ENCODE results near the gene MT1F. TPM values are rescaled to one million over a fixed set of nuclear protein-coding genes. Genes with fewer than 3 reads are reported as not detected.
A peak's percentile ranks its signal among the peaks of the same experiment; 100 is the strongest.
"Not testable (repeated sequence)": the region's sequence is repeated elsewhere in the genome, so short reads cannot be mapped to it uniquely, and the experiment has no call there.

The MT1F gene
- total RNA-seq, 1 experiment from 2014 or later: not detected

DNA sequence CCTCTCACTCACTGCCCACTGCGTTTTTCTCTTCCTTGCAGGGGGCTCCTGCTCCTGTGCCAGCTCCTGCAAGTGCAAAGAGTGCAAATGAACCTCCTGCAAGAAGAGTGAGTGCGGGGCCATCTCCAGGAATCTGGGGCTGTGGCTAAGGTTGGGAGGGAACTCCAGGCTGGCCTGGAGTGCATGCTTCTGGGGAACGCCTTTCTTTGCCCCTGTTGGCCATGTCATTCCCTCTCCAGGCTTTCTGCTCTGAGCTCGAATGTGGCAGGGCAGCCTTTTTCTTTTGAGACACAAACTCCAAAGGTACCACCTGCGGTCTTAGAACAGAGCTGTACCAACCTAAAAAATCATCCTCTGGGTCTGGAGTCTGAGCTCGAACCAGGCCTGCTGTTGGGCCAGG is 39.6 kb upstream of the MT1F start:
- H3K4me3 ChIP-seq: no peak overlapping the region
- H3K9me3 ChIP-seq (replicated peaks): no peaks in the 10 kb centered on the region

DNA sequence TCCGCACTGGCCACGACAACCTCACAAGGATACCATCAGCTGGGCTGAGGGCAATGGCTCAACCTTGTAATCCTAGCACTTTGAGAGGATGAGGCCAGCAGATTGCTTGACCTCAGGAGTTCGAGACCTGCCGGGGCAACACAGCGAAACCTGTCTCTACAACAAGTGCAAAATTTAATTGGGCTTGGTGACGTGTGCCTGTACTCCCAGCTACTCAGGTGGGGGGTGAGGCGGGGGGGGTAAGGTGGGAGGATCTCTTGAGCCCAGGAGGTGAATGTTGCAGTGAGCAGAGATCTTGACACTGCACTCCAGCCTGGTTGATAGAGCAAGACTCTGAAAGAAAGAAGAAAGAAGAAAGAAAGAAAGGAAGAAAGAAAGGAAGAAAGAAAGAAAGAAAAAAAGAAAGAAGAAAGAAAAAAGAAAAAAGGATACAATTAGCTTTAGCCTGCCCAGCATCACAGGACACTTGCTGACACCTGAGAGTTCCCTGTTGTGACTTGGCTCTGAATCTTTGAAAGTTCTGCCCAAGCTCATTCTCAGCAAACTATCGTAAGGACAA is 37.3 kb upstream of the MT1F start:
- no peak for DNase-seq (ENCODE audit: low read depth in 1 of 2, low spot score in 2 of 2)
- no peaks in the 10 kb centered on the region for H3K36me3 ChIP-seq
- H3K9me3 ChIP-seq (replicated peaks): no peaks in the 10 kb centered on the region
- H3K4me3 ChIP-seq: no peak overlapping the region
- H3K4me1 ChIP-seq (replicated peaks): peaks cover 6% of the 10 kb centered on the region
- H3K27ac ChIP-seq: no peak overlapping the region
- no peaks in the 10 kb centered on the region; the same call in 1 of the 2 replicates for H3K27me3 ChIP-seq (replicated peaks)

More for the DNA sequence above, 39.6 kb upstream of the MT1F start:
- DNase-seq (ENCODE audit: low read depth in 1 of 2, low spot score in 2 of 2): no peak
- Histone ChIP-seq H3K4me1 (replicated peaks) (peaks cover 23% of the 10 kb centered on the region), H3K27ac (no peak overlapping the region), H3K27me3 (replicated peaks) (no peaks in the 10 kb centered on the region), H3K36me3 (no peaks in the 10 kb centered on the region)

DNA sequence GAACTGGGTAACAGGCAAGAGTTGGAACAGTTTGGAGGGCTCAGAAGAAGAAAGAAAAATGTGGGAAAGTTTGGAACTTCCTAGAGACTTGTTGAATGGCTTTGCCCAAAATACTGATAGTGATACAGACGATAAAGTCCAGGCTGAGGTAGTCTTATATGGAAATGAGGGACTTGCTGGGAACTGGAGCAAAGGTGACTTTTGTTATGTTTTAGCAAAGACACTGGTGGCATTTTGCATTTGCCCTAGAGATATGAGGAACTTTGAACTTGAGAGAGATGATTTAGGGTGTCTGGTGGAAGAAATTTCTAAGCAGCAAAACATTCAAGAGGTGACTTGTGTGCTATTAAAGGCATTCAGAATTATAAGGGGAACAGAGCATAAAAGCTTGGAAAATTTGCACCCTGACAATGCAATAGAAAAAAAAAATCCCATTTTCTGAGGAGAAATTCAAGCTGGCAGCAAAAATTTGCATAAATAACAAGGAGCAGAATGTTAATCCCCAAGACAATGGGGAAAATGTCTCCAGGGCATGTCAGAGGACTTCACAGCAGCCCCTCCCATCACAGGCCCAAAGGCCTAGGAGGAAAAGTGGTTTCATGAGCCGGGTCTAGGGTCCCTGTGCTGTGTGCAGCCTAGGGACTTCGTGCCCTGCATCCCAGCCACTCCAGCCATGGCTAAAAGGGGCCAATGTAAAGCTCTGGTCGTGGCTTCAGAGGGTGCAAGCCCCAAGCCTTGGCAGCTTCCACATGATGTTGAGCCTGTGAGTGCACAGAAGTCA is 35.9 kb upstream of the MT1F start:
- not testable (repeated sequence) for DNase-seq (ENCODE audit: low read depth in 1 of 2, low spot score in 2 of 2)
- peaks cover 12% of the 10 kb centered on the region for H3K4me1 ChIP-seq (replicated peaks)

DNA sequence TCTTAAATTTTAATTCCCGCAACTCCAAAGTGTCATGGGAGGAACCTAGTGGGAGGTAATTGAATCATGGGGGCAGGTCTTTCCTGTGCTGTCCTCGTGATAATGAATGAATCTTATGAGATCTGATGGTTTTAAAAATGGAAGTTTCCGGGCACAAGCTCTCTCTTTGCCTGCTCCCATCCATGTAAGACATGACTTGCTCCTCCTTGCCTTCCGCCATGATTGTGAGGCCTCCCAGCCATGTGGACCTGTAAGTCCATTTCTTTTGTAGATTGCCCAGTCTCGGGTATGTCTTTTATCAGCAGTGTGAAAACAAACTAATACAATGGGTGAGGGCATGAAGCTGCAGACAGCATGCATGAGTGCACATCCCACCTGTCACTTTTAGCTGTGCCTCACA is 34.6 kb upstream of the MT1F start:
- H3K4me3 ChIP-seq; H3K27ac ChIP-seq; H3K27me3 ChIP-seq (replicated peaks); H3K36me3 ChIP-seq; DNase-seq (ENCODE audit: low read depth in 1 of 2, low spot score in 2 of 2); H3K9me3 ChIP-seq (replicated peaks): not testable (repeated sequence)
- peaks cover 20% of the 10 kb centered on the region for H3K4me1 ChIP-seq (replicated peaks)

More for the DNA sequence above, 35.9 kb upstream of the MT1F start:
- not testable (repeated sequence) for H3K4me3 ChIP-seq; H3K27me3 ChIP-seq (replicated peaks); H3K27ac ChIP-seq; H3K9me3 ChIP-seq (replicated peaks); H3K36me3 ChIP-seq

DNA sequence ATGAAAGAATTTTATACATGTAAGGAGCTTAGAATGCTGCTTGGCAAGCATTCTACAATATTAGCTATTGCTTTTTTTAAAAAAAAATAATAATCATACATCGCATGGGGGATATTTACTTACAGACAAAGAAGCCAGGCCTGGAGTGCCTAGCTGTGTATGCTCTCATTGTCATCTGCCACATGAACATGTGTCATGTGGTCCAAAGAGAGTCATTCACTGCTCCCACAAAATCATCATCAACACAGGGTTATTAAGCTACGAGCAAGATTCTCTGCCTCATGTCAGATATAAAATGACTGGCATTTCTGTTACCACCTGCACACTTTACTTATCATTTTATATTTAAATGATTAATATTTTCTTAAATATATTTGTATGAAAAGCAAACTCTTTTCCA is 34.1 kb upstream of the MT1F start:
- no peak overlapping the region for H3K27ac ChIP-seq
- no peak overlapping the region for H3K4me3 ChIP-seq
- no peaks in the 10 kb centered on the region; the same call in 1 of the 2 replicates for H3K36me3 ChIP-seq
- no peaks in the 10 kb centered on the region; the same call in 1 of the 2 replicates for H3K27me3 ChIP-seq (replicated peaks)
- peaks cover 20% of the 10 kb centered on the region for H3K4me1 ChIP-seq (replicated peaks)
- no peak for DNase-seq (ENCODE audit: low read depth in 1 of 2, low spot score in 2 of 2)
- H3K9me3 ChIP-seq (replicated peaks): no peaks in the 10 kb centered on the region

DNA sequence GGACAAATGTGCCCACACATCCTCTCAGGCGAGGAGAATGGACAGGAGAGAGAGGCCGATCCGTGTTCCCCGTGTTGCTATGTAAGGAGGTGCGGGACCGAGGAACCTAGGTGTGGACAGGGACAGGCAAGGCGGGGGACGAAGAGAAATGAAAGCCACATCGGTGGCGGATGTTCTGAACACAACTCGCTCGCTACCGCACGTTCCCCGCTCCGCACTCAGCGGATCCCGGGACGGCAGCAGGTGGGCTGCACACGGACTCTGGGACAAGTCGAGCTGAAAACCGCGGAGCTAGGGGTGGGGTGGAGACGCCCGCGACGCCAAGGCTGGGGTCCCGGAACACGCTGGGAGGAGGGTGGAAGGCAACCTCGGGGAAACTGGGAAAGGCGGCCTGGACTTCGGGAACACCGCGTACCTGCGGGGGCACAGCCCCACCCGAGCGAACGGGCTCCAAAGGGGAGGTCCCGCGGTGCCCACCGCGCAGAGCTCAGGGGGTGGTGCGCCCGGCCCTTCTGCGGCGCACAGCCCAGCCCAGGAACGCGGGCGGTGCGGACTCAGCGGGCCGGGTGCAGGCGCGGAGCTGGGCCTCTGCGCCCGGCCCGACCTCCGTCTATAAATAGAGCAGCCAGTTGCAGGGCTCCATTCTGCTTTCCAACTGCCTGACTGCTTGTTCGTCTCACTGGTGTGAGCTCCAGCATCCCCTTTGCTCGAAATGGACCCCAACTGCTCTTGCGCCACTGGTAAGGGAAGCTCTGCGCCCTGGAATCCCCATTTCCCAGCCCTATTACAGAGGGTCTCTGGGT is 32.4 kb upstream of the MT1F start, which contains the start of gene MT1E:
TSS of gene MT1E (plus strand) at position 642 of the 803 bp plus-strand sequence. CDS start at position 713, 71 bp downstream.
- peaks cover 20% of the 10 kb centered on the region for H3K4me1 ChIP-seq (replicated peaks)
- no peaks in the 10 kb centered on the region; the same call in 1 of the 2 replicates for H3K27me3 ChIP-seq (replicated peaks)
- peak within 1 kb of the TSS; percentile 42 for H3K4me3 ChIP-seq
- peak in 1 of 2 experiments; percentile 41 for DNase-seq (ENCODE audit: low read depth in 1 of 2, low spot score in 2 of 2)
- H3K36me3 ChIP-seq: no peaks in the 10 kb centered on the region; the same call in 1 of the 2 replicates
- H3K9me3 ChIP-seq (replicated peaks): no peaks in the 10 kb centered on the region
- peak within 1 kb of the TSS; percentile 36 for H3K27ac ChIP-seq

DNA sequence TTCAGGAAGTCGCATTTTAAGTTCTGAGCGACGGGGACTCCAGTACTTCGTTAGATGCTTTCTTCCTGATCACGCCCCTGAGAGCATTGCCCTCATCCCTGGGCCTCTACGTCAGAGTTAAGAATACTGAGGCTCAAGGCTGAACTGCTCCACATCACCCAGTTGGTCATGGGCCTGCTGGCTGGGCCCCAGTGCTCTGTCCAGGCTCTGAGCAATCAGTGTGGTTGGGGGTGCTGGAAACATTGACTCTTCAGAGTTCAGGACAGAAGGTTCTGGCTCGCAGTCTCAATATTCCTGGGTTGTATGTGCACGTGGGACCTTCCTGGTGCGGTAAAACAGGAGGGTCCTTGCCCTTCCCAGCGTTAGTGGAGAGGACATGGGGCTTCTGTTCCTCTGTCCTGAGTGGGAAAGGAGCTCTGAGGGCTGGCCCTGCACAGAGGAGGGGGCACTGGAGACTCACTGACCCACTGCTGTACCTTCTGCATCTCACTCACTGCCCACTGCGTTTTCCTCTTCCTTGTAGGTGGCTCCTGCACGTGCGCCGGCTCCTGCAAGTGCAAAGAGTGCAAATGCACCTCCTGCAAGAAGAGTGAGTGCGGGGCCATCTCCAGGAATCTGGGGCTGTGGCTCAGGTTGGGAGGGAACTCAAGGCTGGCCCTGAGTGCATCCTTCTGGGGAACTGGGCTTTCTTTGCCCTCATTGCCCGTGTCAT is 31.7 kb upstream of the MT1F start:
- Histone ChIP-seq H3K36me3 (no peaks in the 10 kb centered on the region; the same call in 1 of the 2 replicates), H3K27ac (peak overlapping the region; percentile 36), H3K9me3 (replicated peaks) (no peaks in the 10 kb centered on the region), H3K4me3 (peak overlapping the region; percentile 42), H3K4me1 (replicated peaks) (peaks cover 20% of the 10 kb centered on the region), H3K27me3 (replicated peaks) (no peaks in the 10 kb centered on the region; the same call in 1 of the 2 replicates)
- no peak for DNase-seq (ENCODE audit: low read depth in 1 of 2, low spot score in 2 of 2)

DNA sequence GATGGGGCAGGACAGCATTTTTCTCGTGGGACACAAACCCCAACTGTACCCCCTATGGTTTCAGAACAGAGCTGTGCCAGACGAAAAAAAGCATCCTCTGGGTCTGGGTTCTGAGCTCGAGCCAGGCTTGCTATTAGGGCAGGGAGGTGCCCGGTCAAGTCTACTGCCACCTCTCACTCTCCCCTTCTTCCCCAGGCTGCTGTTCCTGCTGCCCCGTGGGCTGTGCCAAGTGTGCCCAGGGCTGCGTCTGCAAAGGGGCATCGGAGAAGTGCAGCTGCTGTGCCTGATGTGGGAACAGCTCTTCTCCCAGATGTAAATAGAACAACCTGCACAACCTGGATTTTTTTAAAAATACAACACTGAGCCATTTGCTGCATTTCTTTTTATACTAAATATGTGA is 31.1 kb upstream of the MT1F start:
- Histone ChIP-seq H3K27ac (peak overlapping the region; percentile 66), H3K4me3 (peak overlapping the region; percentile 42; the same call in 1 of the 2 replicates), H3K36me3 (no peaks in the 10 kb centered on the region; the same call in 1 of the 2 replicates), H3K4me1 (replicated peaks) (peaks cover 20% of the 10 kb centered on the region), H3K27me3 (replicated peaks) (no peaks in the 10 kb centered on the region; the same call in 1 of the 2 replicates), H3K9me3 (replicated peaks) (no peaks in the 10 kb centered on the region)
- peak in 1 of 2 experiments; percentile 20 for DNase-seq (ENCODE audit: low read depth in 1 of 2, low spot score in 2 of 2)

DNA sequence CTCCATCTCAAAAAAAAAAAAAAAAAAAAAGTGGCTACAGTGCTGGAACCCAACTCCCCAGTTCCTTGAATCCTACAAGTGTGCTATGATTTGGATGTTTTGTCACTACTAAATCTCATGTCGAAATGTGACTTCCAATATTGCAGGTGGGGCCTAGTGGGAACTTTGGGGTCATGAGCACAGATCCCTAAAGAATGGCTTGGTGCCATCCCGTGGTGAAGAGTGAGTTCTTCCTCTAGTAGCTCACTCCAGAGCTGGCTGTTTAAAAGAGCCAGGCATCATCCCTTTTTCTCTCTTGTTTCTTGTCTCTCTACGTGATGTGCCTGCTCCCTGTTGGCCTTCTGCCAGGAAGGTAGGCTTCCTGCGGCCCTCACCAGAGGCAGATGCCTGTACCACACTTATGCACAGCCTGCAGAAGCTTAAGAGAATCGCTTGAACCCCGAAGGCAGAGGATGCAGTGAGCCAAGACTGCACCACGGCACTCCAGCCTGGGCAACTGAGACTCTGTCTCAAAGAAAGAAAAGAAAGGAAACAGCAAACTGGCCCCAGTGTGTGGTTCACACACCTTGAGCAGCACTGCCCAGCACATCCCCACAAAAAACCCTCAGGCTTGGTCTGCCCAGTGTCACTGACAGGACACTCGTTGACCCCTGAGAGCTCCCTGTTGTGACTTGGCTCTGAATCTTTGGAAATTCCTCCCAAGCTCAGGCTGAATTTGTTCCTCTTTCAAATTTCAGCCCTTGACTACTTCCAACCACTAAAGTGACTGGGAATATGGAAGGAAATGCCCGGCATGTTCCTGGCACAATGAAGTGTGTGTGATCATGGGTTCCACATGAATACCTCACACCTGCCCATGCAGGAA is 29.0 kb upstream of the MT1F start:
- Histone ChIP-seq H3K4me1 (replicated peaks) (peaks cover 27% of the 10 kb centered on the region), H3K4me3 (no peak overlapping the region), H3K27ac (no peak overlapping the region), H3K27me3 (replicated peaks) (no peaks in the 10 kb centered on the region; the same call in none of the 2 replicates), H3K9me3 (replicated peaks) (no peaks in the 10 kb centered on the region), H3K36me3 (no peaks in the 10 kb centered on the region; the same call in 1 of the 2 replicates)
- no peak for DNase-seq (ENCODE audit: low read depth in 1 of 2, low spot score in 2 of 2)

DNA sequence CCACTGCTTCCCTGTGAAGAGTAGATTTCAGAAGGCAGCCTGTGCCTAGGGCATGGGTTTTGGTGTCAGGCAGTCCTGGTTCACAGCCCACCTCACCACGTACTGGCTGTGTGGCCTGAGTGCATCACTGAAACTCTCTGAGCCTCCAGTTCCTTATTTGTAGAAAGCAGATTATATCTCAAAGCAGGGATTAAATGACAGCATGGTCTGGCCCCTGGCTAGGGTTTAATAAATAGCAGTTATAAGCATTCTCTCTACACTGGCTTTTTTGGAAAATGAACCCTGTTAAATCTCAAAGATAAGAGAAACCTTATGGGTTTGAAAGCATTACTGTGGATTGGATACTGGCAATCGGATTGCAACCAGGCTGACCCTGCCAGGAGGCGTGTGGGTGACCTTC is 28.2 kb upstream of the MT1F start:
- Histone ChIP-seq H3K36me3 (no peaks in the 10 kb centered on the region; the same call in 1 of the 2 replicates), H3K4me3 (no peak overlapping the region), H3K9me3 (replicated peaks) (no peaks in the 10 kb centered on the region), H3K27ac (no peak overlapping the region), H3K4me1 (replicated peaks) (peaks cover 27% of the 10 kb centered on the region), H3K27me3 (replicated peaks) (no peaks in the 10 kb centered on the region; the same call in 1 of the 2 replicates)
- DNase-seq (ENCODE audit: low read depth in 1 of 2, low spot score in 2 of 2): no peak

DNA sequence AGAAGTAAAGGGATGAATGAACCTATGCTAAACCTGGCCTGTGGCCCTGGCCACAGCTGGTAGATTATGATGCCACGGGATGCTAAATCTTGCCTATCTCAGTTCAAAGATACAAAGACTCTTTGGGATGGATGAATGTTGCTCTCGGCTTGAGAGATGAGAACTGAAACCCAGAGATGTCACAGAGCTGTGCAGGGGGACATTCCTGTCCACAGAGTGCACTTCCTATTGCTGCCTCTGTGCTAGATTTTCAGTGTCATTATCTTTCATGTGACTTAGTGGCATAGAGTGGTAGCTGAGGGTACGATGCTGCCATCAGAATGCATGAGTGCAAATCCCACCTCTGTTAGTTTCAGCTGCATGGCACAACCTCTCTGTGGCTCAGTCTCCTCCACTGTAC is 27.6 kb upstream of the MT1F start:
- DNase-seq (ENCODE audit: low read depth in 1 of 2, low spot score in 2 of 2): no peak
- Histone ChIP-seq H3K36me3 (no peaks in the 10 kb centered on the region; the same call in 1 of the 2 replicates), H3K27me3 (replicated peaks) (no peaks in the 10 kb centered on the region; the same call in 1 of the 2 replicates), H3K4me3 (no peak overlapping the region), H3K4me1 (replicated peaks) (peaks cover 25% of the 10 kb centered on the region), H3K9me3 (replicated peaks) (no peaks in the 10 kb centered on the region), H3K27ac (no peak overlapping the region)

DNA sequence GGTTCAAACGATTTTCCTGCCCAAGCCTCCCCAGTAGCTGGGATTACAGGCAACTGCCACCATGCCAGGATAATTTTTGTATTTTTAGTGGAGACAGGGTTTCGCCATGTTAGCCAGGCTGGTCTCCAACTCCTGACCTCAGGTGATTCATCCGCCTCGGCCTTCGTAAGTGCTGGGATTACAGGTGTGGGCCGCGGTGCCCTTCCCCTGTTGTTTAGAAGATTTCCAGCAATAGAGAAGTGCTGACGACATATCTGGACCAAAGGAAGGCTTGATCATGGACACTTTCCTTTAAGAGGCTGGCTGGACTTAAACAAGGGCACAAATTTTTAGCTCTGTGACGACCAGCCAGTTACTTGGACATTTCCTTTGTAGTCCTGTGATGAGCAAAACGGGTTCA is 26.6 kb upstream of the MT1F start:
- Histone ChIP-seq H3K9me3 (replicated peaks) (no peaks in the 10 kb centered on the region), H3K36me3 (no peaks in the 10 kb centered on the region; the same call in 1 of the 2 replicates), H3K4me3 (no peak overlapping the region), H3K27me3 (replicated peaks) (no peaks in the 10 kb centered on the region; the same call in 1 of the 2 replicates), H3K27ac (no peak overlapping the region), H3K4me1 (replicated peaks) (peaks cover 21% of the 10 kb centered on the region)
- DNase-seq (ENCODE audit: low read depth in 1 of 2, low spot score in 2 of 2): no peak

All from SJSA1 (cell line).